ENCODE data around the gene PROC.

PROC gene

GRCh38 chr2:127418300-127419111 is at the start of gene PROC:
Gene PROC (plus strand): TSS chr2:127418427. CDS start chr2:127419943, 1,516 bp downstream.
- Histone ChIP-seq H3K27ac (ENCODE audit: low read depth, low read length) (no peak within 1 kb of the TSS), H2AFZ (ENCODE audit: low read depth, low read length, severe bottlenecking) (no peak within 1 kb of the TSS), H3K9me3 (ENCODE audit: insufficient read depth, low read length) (no peaks in the 10 kb centered on the region), H3K9me2 (replicated peaks; ENCODE audit: insufficient read depth, low read length) (no peaks in the 10 kb centered on the region), H3K27me3 (ENCODE audit: low read length) (no peaks in the 10 kb centered on the region), H3K9ac (ENCODE audit: low read length) (no peak within 1 kb of the TSS), H3F3A (ENCODE audit: insufficient read depth) (no peaks in the 10 kb centered on the region), H3K4me2 (ENCODE audit: low read depth, low read length, poor library complexity, severe bottlenecking) (no peak within 1 kb of the TSS), H3K4me3 (ENCODE audit: insufficient read depth, low read length, poor library complexity, severe bottlenecking) (no peak within 1 kb of the TSS), H3K36me3 (ENCODE audit: low read length) (no peaks in the 10 kb centered on the region), H4K20me1 (ENCODE audit: low read depth, low read length) (no peaks in the 10 kb centered on the region), H3K79me2 (ENCODE audit: insufficient read depth, low read length) (no peaks in the 10 kb centered on the region)
- no peak for TF ChIP-seq EZH2phosphoT487 (conservative IDR thresholded peaks at IDR 0.05; ENCODE audit: low read length)
- no peak for TF ChIP-seq CTCF (IDR thresholded peaks at IDR 0.05; ENCODE audit: insufficient read depth, low read length, poor library complexity, severe bottlenecking)

- H3K79me2 ChIP-seq (ENCODE audit: insufficient read depth, low read length): peaks cover 96% of the 10 kb centered on the region
- TF ChIP-seq CTCF (IDR thresholded peaks at IDR 0.05; ENCODE audit: insufficient read depth, low read length, poor library complexity, severe bottlenecking) (no peak), EZH2phosphoT487 (conservative IDR thresholded peaks at IDR 0.05; ENCODE audit: low read length) (no peak)
- H3K9me3 ChIP-seq (ENCODE audit: insufficient read depth, low read length): peaks cover 4% of the 10 kb centered on the region; the same call in 1 of the 2 replicates
- H3K36me3 ChIP-seq (ENCODE audit: low read length): no peaks in the 10 kb centered on the region
- H3K27me3 ChIP-seq (ENCODE audit: low read length): no peaks in the 10 kb centered on the region
- no peak overlapping the region for H3K4me3 ChIP-seq (ENCODE audit: insufficient read depth, low read length, poor library complexity, severe bottlenecking)
- no peak overlapping the region for H2AFZ ChIP-seq (ENCODE audit: low read depth, low read length, severe bottlenecking)
- H4K20me1 ChIP-seq (ENCODE audit: low read depth, low read length): no peaks in the 10 kb centered on the region
- H3F3A ChIP-seq (ENCODE audit: insufficient read depth): no peaks in the 10 kb centered on the region
- H3K9me2 ChIP-seq (replicated peaks; ENCODE audit: insufficient read depth, low read length): no peaks in the 10 kb centered on the region
- H3K9ac ChIP-seq (ENCODE audit: low read length): no peak overlapping the region
- no peak overlapping the region for H3K27ac ChIP-seq (ENCODE audit: low read depth, low read length)
- no peak overlapping the region for H3K4me2 ChIP-seq (ENCODE audit: low read depth, low read length, poor library complexity, severe bottlenecking)
These were observed 48.2 kb upstream of the PROC start for GRCh38 chr2:127370010-127370409.

GRCh38 chr2:127371037-127371436 is 47.2 kb upstream of the PROC start:
- Histone ChIP-seq H3K9me3 (ENCODE audit: insufficient read depth, low read length) (peaks cover 4% of the 10 kb centered on the region; the same call in 1 of the 2 replicates), H3K79me2 (ENCODE audit: insufficient read depth, low read length) (peaks cover 94% of the 10 kb centered on the region), H3F3A (ENCODE audit: insufficient read depth) (no peaks in the 10 kb centered on the region), H3K27ac (ENCODE audit: low read depth, low read length) (no peak overlapping the region), H3K4me3 (ENCODE audit: insufficient read depth, low read length, poor library complexity, severe bottlenecking) (no peak overlapping the region), H3K4me2 (ENCODE audit: low read depth, low read length, poor library complexity, severe bottlenecking) (no peak overlapping the region), H2AFZ (ENCODE audit: low read depth, low read length, severe bottlenecking) (no peak overlapping the region), H3K27me3 (ENCODE audit: low read length) (no peaks in the 10 kb centered on the region), H3K9ac (ENCODE audit: low read length) (no peak overlapping the region), H3K9me2 (replicated peaks; ENCODE audit: insufficient read depth, low read length) (no peaks in the 10 kb centered on the region), H3K36me3 (ENCODE audit: low read length) (no peaks in the 10 kb centered on the region), H4K20me1 (ENCODE audit: low read depth, low read length) (no peaks in the 10 kb centered on the region)
- TF ChIP-seq EZH2phosphoT487 (conservative IDR thresholded peaks at IDR 0.05; ENCODE audit: low read length) (no peak), CTCF (IDR thresholded peaks at IDR 0.05; ENCODE audit: insufficient read depth, low read length, poor library complexity, severe bottlenecking) (no peak)

Measured in SU-DHL-6 (cell line).